Effector memory CD4-positive, alpha-beta T cell (primary cell): ENCODE results near the gene C1orf216.
"Not testable (repeated sequence)": the region's sequence is repeated elsewhere in the genome, so short reads cannot be mapped to it uniquely, and the experiment has no call there.

ENCODE experiments used
- DNase-seq, 3 donors: peaks; one replicate each; pipeline ENCODE4 v3.0.0-alpha.2; 2020
- H3K27ac ChIP-seq: 2 replicates; pipeline ENCODE4 v1.7.0; 2013; ENCODE audit warnings: mild to moderate bottlenecking, low read length, moderate library complexity; ENCODE audit not compliant: insufficient read depth, poor library complexity, severe bottlenecking
- H3K27me3 ChIP-seq: replicated peaks from 2 replicates; pipeline ENCODE4 v1.7.0; 2013; ENCODE audit warnings: mild to moderate bottlenecking, low read length; ENCODE audit not compliant: insufficient read depth, control insufficient read depth, poor library complexity, severe bottlenecking
- H3K36me3 ChIP-seq: 2 replicates; pipeline ENCODE4 v1.7.0; 2013; ENCODE audit warnings: mild to moderate bottlenecking, low read length, moderate library complexity; ENCODE audit not compliant: control insufficient read depth, insufficient read depth
- H3K4me1 ChIP-seq: 2 replicates; pipeline ENCODE4 v1.7.0; 2013; ENCODE audit warnings: low read length, mild to moderate bottlenecking; ENCODE audit not compliant: control insufficient read depth, insufficient read depth, poor library complexity, severe bottlenecking
- H3K4me3 ChIP-seq: 2 replicates; pipeline ENCODE4 v1.7.0; 2013; ENCODE audit warnings: low read length, low read depth, mild to moderate bottlenecking; ENCODE audit not compliant: insufficient read depth, poor library complexity, severe bottlenecking
- H3K9me3 ChIP-seq: 2 replicates; pipeline ENCODE4 v1.7.0; 2013; ENCODE audit warnings: mild to moderate bottlenecking, low read length, moderate library complexity; ENCODE audit not compliant: control insufficient read depth

The C1orf216 gene

GRCh38 chr1:35707601-35708440, 10.9 kb downstream of the C1orf216 start:
- DNase-seq, result no peak
- Histone ChIP-seq H3K27me3 (peaks cover 6% of the 10 kb centered on the region), H3K27ac (no peak overlapping the region)

DNA sequence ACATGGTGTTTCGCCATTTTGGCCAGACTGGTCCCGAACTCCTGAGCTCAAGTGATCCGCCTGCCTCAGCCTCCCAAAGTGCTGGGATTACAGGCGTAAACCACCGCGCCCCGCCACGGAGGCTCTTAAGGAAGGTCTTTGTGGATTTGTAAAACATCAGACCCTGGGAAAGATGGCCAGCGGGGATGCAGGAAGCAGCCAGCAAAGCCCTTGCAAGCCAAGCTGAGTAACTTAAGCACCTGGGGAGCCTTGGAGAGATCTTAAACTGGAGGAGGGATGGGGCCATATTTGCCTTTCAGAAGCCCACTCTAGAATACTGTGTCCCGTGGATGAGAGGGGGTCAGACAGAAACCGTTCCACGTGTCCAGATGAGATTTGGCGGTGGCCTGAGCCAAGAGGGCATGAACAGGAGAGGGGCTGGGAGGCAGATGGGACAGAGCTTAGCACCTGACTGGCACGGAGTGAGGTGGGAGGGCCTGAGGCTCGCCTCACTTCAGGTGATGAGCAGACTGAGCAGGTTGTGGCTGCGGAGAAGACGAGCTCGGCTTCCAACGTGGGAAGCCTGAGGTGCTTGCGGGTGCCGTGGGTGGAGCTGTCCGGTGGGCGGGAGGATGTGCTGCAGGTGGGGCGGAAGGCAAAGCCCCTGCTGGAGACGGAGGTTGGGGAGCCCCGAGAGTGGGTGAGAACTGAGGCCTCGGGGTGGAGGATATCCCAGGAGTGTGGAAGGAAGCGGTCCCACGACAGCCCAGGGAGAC, 11.7 kb downstream of the C1orf216 start:
- peak in 2 of 3 donors; percentile 3 to 5 for DNase-seq
- Histone ChIP-seq H3K4me1 (peaks cover 9% of the 10 kb centered on the region), H3K27me3 (peaks cover 8% of the 10 kb centered on the region), H3K9me3 (no peaks in the 10 kb centered on the region), H3K4me3 (peak overlapping the region; percentile 47), H3K36me3 (no peaks in the 10 kb centered on the region), H3K27ac (no peak overlapping the region)

More at GRCh38 chr1:35707601-35708440, 10.9 kb downstream of the C1orf216 start:
- peaks cover 9% of the 10 kb centered on the region for H3K4me1 ChIP-seq
- no peaks in the 10 kb centered on the region for H3K9me3 ChIP-seq
- peak overlapping the region; percentile 47 for H3K4me3 ChIP-seq
- H3K36me3 ChIP-seq, result no peaks in the 10 kb centered on the region

DNA sequence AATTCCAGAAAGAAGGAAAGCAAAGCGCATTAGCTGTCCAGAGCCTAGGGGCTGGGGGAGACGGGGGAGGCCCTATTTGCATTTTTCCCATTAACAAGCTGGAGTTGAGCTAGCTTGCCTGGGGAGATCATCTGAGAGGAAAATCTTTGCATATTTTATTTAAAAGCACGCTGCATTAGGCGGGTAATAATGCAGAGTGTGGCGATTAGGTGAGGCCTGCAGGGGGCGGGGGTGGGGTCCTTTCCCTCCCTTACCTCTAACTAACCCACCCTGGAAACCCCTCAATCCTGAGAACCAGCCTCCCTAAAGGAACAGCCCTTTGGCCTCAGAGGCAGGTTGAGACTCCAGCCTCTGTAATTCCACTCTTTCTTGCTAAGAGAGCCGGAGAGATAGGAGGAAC, 16.2 kb downstream of the C1orf216 start:
- DNase-seq, result no peak
- H3K4me1 ChIP-seq, result peaks cover 7% of the 10 kb centered on the region
- no peak overlapping the region for H3K4me3 ChIP-seq
- no peak overlapping the region for H3K27ac ChIP-seq
- H3K27me3 ChIP-seq, result peaks cover 9% of the 10 kb centered on the region
- no peaks in the 10 kb centered on the region for H3K36me3 ChIP-seq
- no peaks in the 10 kb centered on the region for H3K9me3 ChIP-seq

DNA sequence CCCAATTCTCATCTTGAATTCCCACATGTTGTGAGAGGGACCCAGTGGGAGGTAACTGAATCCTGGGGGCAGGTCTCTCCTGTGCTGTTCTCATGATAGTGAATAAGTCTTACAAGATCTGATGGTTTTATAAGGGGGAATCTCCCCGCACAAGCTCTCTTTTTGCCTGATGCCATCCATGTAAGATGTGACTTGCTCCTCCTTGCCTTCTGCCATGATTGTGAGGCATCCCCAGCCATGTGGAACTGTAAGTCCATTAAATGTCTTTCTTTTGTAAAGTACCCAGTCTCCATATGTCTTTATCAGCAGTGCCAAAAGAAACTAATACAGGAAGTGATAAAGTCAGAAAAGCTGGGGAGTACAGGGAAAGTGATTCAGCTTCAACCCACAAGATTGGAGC, 19.5 kb downstream of the C1orf216 start:
- not testable (repeated sequence) for H3K27me3 ChIP-seq, H3K36me3 ChIP-seq, H3K27ac ChIP-seq, H3K4me3 ChIP-seq, H3K9me3 ChIP-seq, H3K4me1 ChIP-seq, DNase-seq

- H3K27ac ChIP-seq, result no peak overlapping the region
- no peak overlapping the region for H3K4me3 ChIP-seq
- no peak for DNase-seq
- H3K36me3 ChIP-seq, result no peaks in the 10 kb centered on the region
- no peaks in the 10 kb centered on the region for H3K9me3 ChIP-seq
- no peaks in the 10 kb centered on the region for H3K27me3 ChIP-seq
- no peaks in the 10 kb centered on the region for H3K4me1 ChIP-seq
Measured at GRCh38 chr1:35692317-35692716, 26.4 kb downstream of the C1orf216 start.

- no peak overlapping the region for H3K27ac ChIP-seq
- DNase-seq, result no peak
- no peaks in the 10 kb centered on the region for H3K9me3 ChIP-seq
- no peaks in the 10 kb centered on the region for H3K36me3 ChIP-seq
- no peaks in the 10 kb centered on the region for H3K4me1 ChIP-seq
- no peaks in the 10 kb centered on the region for H3K27me3 ChIP-seq
- H3K4me3 ChIP-seq, result no peak overlapping the region
Measured at GRCh38 chr1:35691571-35692220, 27.0 kb downstream of the C1orf216 start.

DNA sequence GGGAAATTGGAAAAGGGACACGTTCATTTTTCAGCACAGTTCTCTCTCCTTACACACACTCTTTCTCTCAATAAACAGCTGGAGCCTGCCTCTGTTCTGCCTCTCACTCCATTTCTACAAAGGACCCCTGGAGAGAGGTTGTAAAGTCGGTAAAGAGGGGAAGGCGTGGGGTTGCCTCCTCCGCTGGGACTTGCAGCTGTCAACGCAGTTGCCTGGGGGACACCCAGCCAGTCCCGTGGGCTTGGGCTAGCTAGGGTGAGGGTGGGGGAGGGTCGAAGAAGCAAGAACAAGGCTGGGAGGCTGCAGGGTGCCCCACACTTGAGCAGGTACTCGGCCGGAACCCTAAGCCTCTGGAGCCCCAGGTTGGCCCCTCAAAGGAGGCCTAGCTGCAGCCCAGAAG, 27.6 kb downstream of the C1orf216 start:
- H3K27me3 ChIP-seq, result no peaks in the 10 kb centered on the region
- DNase-seq, result no peak

GRCh38 chr1:35690103-35690502, 28.6 kb downstream of the C1orf216 start:
- not testable (repeated sequence) for H3K36me3 ChIP-seq, H3K4me1 ChIP-seq, DNase-seq

More for the DNA sequence above, 27.6 kb downstream of the C1orf216 start:
- no peaks in the 10 kb centered on the region for H3K9me3 ChIP-seq
- H3K27ac ChIP-seq, result no peak overlapping the region
- H3K36me3 ChIP-seq, result no peaks in the 10 kb centered on the region
- no peak overlapping the region for H3K4me3 ChIP-seq
- no peaks in the 10 kb centered on the region for H3K4me1 ChIP-seq

DNA sequence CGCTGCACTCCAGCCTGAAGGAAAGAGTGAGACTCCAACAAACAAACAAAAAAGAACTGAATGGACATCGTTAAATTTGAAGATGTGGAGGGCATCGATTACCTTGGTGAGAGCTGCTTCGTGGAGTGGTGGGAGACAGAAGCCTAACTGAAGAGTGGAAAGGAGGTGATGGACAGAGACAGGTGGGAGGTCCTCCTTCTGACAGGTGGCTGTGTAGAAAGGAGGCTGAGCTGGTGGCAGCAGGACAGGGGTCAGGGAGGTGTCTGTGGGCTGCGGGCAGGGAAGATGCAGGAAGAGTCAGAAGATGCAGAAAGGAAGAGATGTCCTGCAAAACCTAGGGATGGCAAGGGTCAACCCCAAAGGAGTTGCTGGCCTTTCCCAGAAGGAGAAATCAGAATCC, 30.5 kb downstream of the C1orf216 start:
- H3K4me1 ChIP-seq, result no peaks in the 10 kb centered on the region
- H3K36me3 ChIP-seq, result no peaks in the 10 kb centered on the region
- H3K27me3 ChIP-seq, result no peaks in the 10 kb centered on the region
- H3K27ac ChIP-seq, result no peak overlapping the region
- no peak for DNase-seq
- H3K9me3 ChIP-seq, result no peaks in the 10 kb centered on the region
- H3K4me3 ChIP-seq, result no peak overlapping the region

More at GRCh38 chr1:35690103-35690502, 28.6 kb downstream of the C1orf216 start:
- H3K27me3 ChIP-seq, H3K4me3 ChIP-seq, H3K9me3 ChIP-seq, H3K27ac ChIP-seq: not testable (repeated sequence)

DNA sequence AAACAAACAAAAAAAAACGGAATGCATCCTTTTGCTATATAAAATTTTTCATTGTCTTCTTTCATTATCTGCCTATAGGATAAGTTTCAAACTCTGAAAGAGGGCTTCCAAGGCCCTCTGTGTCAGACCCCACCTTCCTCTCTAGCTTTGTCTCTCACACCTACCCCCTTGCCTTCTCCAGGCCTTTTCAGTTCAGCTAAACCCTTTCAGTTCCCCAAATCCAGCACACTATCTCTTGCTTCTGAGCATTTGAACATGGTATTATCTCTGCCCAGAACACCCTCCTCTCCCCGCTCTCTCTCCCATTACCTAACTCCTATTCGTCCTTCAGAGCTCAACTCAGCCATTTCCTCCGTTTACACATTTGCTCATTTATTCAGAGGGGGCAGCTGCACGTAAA, 35.7 kb downstream of the C1orf216 start:
- Histone ChIP-seq H3K27ac (no peak overlapping the region), H3K4me1 (no peaks in the 10 kb centered on the region), H3K27me3 (no peaks in the 10 kb centered on the region), H3K36me3 (no peaks in the 10 kb centered on the region), H3K9me3 (no peaks in the 10 kb centered on the region), H3K4me3 (no peak overlapping the region)
- no peak for DNase-seq
